ENCODE data around the gene MAPKAPK2. TPM values are rescaled to one million over a fixed set of nuclear protein-coding genes. Genes with fewer than 3 reads are reported as not detected.

MAPKAPK2 gene
- polyA plus RNA-seq, 1 of the 3 experiments (the other 2 are of a cell fraction), result 46.8 TPM

GRCh38 chr1:206738370-206739366, 54.0 kb downstream of the MAPKAPK2 start:
- Histone ChIP-seq H3K27me3 (ENCODE audit: insufficient read depth) (no peaks in the 10 kb centered on the region), H3K4me2 (no peak overlapping the region), H3K36me3 (replicated peaks in 1 of 2; ENCODE audit: control insufficient read depth in 1 of 2, insufficient read depth in 2 of 2, low read length in 1 of 2) (peaks cover 11 to 14% of the 10 kb centered on the region in 2 experiments), H3K4me3 (ENCODE audit: low read depth in 2 of 2, low read length in 1 of 2) (no peak overlapping the region), H3K27ac (ENCODE audit: low read depth in 2 of 2, low read length in 1 of 2) (no peak overlapping the region), H3K9me2 (no peaks in the 10 kb centered on the region), H3F3A (replicated peaks; ENCODE audit: insufficient read depth) (no peaks in the 10 kb centered on the region), H4K20me1 (ENCODE audit: insufficient read depth) (peaks cover 5% of the 10 kb centered on the region; the same call in 1 of the 2 replicates), H3K9ac (no peak overlapping the region), H3K4me1 (ENCODE audit: control insufficient read depth in 1 of 2, insufficient read depth in 2 of 2, low read depth in 1 of 2, low read length in 1 of 2) (peaks cover 0 to 2% of the 10 kb centered on the region in 2 experiments; a peak in 1 of 4 replicates), H3K79me2 (ENCODE audit: insufficient read depth) (no peaks in the 10 kb centered on the region), H2AFZ (ENCODE audit: low read depth) (no peak overlapping the region), H3K9me3 (no peaks in the 10 kb centered on the region)
- 92% methylated on average over 3 of the region's 3 CpGs for WGBS (ENCODE audit: low lambda C conversion rate)
- DNase-seq, result no peak
- POLR2A ChIA-PET, result no interaction called here
- CTCF ChIA-PET, result interaction anchor here (0.7 to 16.7 kb wide), 9 partner anchors 12 to 243 kb away, joined by 3 to 380 read pairs (median 5); no protein-coding TSS in a partner anchor
- TF ChIP-seq ZBTB33 (IDR thresholded peaks at IDR 0.05; ENCODE audit: borderline replicate concordance, low read depth) (no peak), CTCF (IDR thresholded peaks at IDR 0.05) (peak; percentile 46), RAD21 (IDR thresholded peaks at IDR 0.05; ENCODE audit: low read length) (peak; percentile 34; the same call in 1 of the 2 replicates)

DNA sequence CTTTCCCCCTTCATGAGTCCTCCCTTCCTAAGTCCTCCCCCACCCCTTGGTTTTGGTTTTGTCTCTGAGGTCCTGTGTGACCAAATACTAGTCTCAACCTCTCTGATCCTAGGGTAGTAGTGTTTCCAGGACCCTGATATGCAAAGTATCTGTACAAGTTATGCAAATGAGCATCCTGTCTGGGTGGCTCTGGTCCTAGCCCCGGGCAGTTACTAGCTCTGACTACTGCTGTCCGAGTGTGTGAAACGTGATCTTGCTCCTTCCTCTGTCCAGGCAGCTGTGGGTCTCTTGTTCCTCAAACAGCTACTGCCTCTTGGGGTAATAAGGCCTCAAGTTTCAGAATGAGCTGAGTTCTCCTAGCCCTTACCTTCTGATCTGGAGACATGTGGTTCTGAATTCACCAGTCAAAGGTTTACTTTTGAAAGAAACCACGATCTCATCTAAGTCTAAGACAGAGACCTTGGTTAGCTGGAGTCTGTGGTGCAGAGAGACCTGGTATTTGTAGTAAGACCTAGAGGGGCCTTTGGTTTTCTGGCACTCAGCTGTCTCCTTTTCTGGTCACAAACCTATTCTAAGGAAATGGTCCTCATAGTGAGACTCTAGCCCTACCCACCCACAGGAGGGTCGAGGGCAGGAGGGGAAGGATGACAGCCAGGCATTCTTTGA, 54.8 kb downstream of the MAPKAPK2 start:
- H4K20me1 ChIP-seq (ENCODE audit: insufficient read depth), result no peaks in the 10 kb centered on the region
- no peaks in the 10 kb centered on the region for H3F3A ChIP-seq (replicated peaks; ENCODE audit: insufficient read depth)
- H3K36me3 ChIP-seq (replicated peaks in 1 of 2; ENCODE audit: control insufficient read depth in 1 of 2, insufficient read depth in 2 of 2, low read length in 1 of 2), result peaks cover 11% of the 10 kb centered on the region in 2 experiments
- H3K9me3 ChIP-seq, result no peaks in the 10 kb centered on the region
- H3K4me1 ChIP-seq (ENCODE audit: control insufficient read depth in 1 of 2, insufficient read depth in 2 of 2, low read depth in 1 of 2, low read length in 1 of 2), result peaks cover 0 to 2% of the 10 kb centered on the region in 2 experiments; a peak in 1 of 4 replicates
- no peak overlapping the region for H3K9ac ChIP-seq
- no peaks in the 10 kb centered on the region for H3K27me3 ChIP-seq (ENCODE audit: insufficient read depth)
- no peak overlapping the region for H2AFZ ChIP-seq (ENCODE audit: low read depth)
- ChIA-PET POLR2A (no interaction called here), CTCF (interaction anchor here (0.7 to 3.1 kb wide), 10 partner anchors 10 to 269 kb away, joined by 3 to 35 read pairs (median 4); no protein-coding TSS in a partner anchor)
- no peak overlapping the region for H3K27ac ChIP-seq (ENCODE audit: low read depth in 2 of 2, low read length in 1 of 2)
- no peak for DNase-seq
- no peaks in the 10 kb centered on the region for H3K79me2 ChIP-seq (ENCODE audit: insufficient read depth)
- H3K4me3 ChIP-seq (ENCODE audit: low read depth in 2 of 2, low read length in 1 of 2), result no peak overlapping the region
- no peaks in the 10 kb centered on the region for H3K9me2 ChIP-seq
- no peak overlapping the region for H3K4me2 ChIP-seq
- 79% methylated on average over 3 of the region's 5 CpGs for WGBS (ENCODE audit: low lambda C conversion rate)
- TF ChIP-seq TCF12 (IDR thresholded peaks at IDR 0.05) (no peak), FOXM1 (IDR thresholded peaks at IDR 0.05; ENCODE audit: low read depth) (no peak), RAD21 (IDR thresholded peaks at IDR 0.05; ENCODE audit: low read length) (no peak), IRF3 (IDR thresholded peaks at IDR 0.05; ENCODE audit: low read depth, low read length) (no peak), RXRA (IDR thresholded peaks at IDR 0.05; ENCODE audit: borderline replicate concordance, low read depth) (no peak), JUND (IDR thresholded peaks at IDR 0.05) (no peak), FOSL2 (IDR thresholded peaks at IDR 0.05; ENCODE audit: borderline replicate concordance, low read depth) (no peak), MXI1 (IDR thresholded peaks at IDR 0.05; ENCODE audit: low read depth, low read length) (no peak)
- TF ChIP-seq, protein P1, sequence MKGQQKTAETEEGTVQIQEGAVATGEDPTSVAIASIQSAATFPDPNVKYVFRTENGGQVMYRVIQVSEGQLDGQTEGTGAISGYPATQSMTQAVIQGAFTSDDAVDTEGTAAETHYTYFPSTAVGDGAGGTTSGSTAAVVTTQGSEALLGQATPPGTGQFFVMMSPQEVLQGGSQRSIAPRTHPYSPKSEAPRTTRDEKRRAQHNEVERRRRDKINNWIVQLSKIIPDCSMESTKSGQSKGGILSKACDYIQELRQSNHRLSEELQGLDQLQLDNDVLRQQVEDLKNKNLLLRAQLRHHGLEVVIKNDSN (IDR thresholded peaks at IDR 0.05; ENCODE audit: borderline replicate concordance, low read depth), result no peak

Measured in SK-N-SH (cell line).